ENCODE data around the gene KLHL1. TPM values are rescaled to one million over a fixed set of nuclear protein-coding genes. Genes with fewer than 3 reads are reported as not detected.

Gene KLHL1
- total RNA-seq, 1 experiment from 2014 or later = not detected

DNA sequence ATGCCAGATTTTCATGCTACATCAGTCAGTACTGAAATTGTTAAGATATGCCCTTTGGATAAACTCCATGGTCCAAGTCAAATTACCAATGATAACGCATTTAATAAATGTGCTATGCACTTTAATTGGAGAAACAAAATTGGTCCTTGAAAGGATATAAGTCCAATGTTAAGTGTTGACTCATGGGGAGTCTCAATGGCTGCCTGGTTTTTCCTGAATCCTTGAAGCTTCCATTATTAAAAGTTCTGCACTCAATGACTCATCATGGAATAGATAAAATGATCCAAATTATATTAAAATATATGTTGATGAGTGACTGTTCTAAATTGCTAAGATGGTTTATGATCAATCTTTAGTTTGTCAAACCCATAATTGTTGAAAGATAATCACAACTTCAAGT, 346.7 kb downstream of the KLHL1 start:
- no peak for DNase-seq
- H3K36me3 ChIP-seq (ENCODE audit: insufficient read depth, low read length) = no peaks in the 10 kb centered on the region
- no peaks in the 10 kb centered on the region for H4K20me1 ChIP-seq (ENCODE audit: insufficient read depth, low read depth, low read length)
- H3K9me2 ChIP-seq (replicated peaks; ENCODE audit: insufficient read depth, low read length) = no peaks in the 10 kb centered on the region
- no peaks in the 10 kb centered on the region for H3K79me2 ChIP-seq (ENCODE audit: low read length)
- H3K9ac ChIP-seq (ENCODE audit: low read length) = no peak overlapping the region
- H3K4me1 ChIP-seq (ENCODE audit: low read length) = no peaks in the 10 kb centered on the region
- 0 out of 2 replicates have a peak, but pooled peaks cover 2% of the 10 kb centered on the region for H3K9me3 ChIP-seq (ENCODE audit: low read length)
- H3K4me3 ChIP-seq (ENCODE audit: low read length) = no peak overlapping the region
- H3K27ac ChIP-seq (ENCODE audit: low read length) = no peak overlapping the region
- no peaks in the 10 kb centered on the region for H3K27me3 ChIP-seq (ENCODE audit: low read length)
- no peak overlapping the region for H3K4me2 ChIP-seq (ENCODE audit: low read depth, low read length, poor library complexity, severe bottlenecking)
- no peak overlapping the region for H2AFZ ChIP-seq (ENCODE audit: low read length)

- H3K9me3 ChIP-seq (ENCODE audit: low read length) = 0 out of 2 replicates have a peak, but pooled peaks cover 3% of the 10 kb centered on the region
- H3K4me2 ChIP-seq (ENCODE audit: low read depth, low read length, poor library complexity, severe bottlenecking) = no peak overlapping the region
- H3K79me2 ChIP-seq (ENCODE audit: low read length) = no peaks in the 10 kb centered on the region
- no peak for DNase-seq
- no peak overlapping the region for H3K4me3 ChIP-seq (ENCODE audit: low read length)
- no peaks in the 10 kb centered on the region for H3K36me3 ChIP-seq (ENCODE audit: insufficient read depth, low read length)
- H3K9ac ChIP-seq (ENCODE audit: low read length) = no peak overlapping the region
- H3K27ac ChIP-seq (ENCODE audit: low read length) = no peak overlapping the region
- no peaks in the 10 kb centered on the region for H3K4me1 ChIP-seq (ENCODE audit: low read length)
- H2AFZ ChIP-seq (ENCODE audit: low read length) = peak overlapping the region; percentile 3; the same call in 1 of the 2 replicates
- H4K20me1 ChIP-seq (ENCODE audit: insufficient read depth, low read depth, low read length) = no peaks in the 10 kb centered on the region
- no peaks in the 10 kb centered on the region for H3K27me3 ChIP-seq (ENCODE audit: low read length)
- H3K9me2 ChIP-seq (replicated peaks; ENCODE audit: insufficient read depth, low read length) = no peaks in the 10 kb centered on the region
Measured at GRCh38 chr13:69755101-69755500, 353.2 kb downstream of the KLHL1 start.

DNA sequence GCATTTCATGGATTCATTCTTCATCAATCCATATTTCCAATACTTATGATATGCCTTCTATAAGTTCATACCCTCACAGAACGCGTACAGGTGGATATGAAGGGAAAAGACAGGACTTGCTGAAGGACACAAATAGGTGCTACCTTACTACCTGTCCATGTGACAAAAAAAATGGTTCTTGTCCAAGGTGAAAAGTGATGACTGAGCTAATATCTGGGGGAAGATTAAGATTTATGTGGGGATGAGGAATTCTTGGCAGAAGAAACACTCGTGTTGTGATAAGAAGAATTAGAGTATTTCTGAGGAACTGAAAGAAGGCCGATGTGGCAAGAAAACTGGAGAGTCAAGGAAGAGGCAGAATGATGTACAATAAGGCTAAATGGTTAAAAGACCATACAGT, 357.0 kb downstream of the KLHL1 start:
- H3K27me3 ChIP-seq (ENCODE audit: low read length) = no peaks in the 10 kb centered on the region
- no peak overlapping the region for H3K9ac ChIP-seq (ENCODE audit: low read length)
- no peaks in the 10 kb centered on the region for H4K20me1 ChIP-seq (ENCODE audit: insufficient read depth, low read depth, low read length)
- H3K4me2 ChIP-seq (ENCODE audit: low read depth, low read length, poor library complexity, severe bottlenecking) = no peak overlapping the region
- no peaks in the 10 kb centered on the region for H3K79me2 ChIP-seq (ENCODE audit: low read length)
- H3K27ac ChIP-seq (ENCODE audit: low read length) = no peak overlapping the region
- H3K36me3 ChIP-seq (ENCODE audit: insufficient read depth, low read length) = no peaks in the 10 kb centered on the region
- no peaks in the 10 kb centered on the region for H3K9me2 ChIP-seq (replicated peaks; ENCODE audit: insufficient read depth, low read length)
- no peaks in the 10 kb centered on the region for H3K4me1 ChIP-seq (ENCODE audit: low read length)
- no peaks in the 10 kb centered on the region; the same call in 1 of the 2 replicates for H3K9me3 ChIP-seq (ENCODE audit: low read length)
- no peak for DNase-seq
- no peak overlapping the region for H3K4me3 ChIP-seq (ENCODE audit: low read length)
- H2AFZ ChIP-seq (ENCODE audit: low read length) = peak overlapping the region; percentile 67; the same call in 1 of the 2 replicates

DNA sequence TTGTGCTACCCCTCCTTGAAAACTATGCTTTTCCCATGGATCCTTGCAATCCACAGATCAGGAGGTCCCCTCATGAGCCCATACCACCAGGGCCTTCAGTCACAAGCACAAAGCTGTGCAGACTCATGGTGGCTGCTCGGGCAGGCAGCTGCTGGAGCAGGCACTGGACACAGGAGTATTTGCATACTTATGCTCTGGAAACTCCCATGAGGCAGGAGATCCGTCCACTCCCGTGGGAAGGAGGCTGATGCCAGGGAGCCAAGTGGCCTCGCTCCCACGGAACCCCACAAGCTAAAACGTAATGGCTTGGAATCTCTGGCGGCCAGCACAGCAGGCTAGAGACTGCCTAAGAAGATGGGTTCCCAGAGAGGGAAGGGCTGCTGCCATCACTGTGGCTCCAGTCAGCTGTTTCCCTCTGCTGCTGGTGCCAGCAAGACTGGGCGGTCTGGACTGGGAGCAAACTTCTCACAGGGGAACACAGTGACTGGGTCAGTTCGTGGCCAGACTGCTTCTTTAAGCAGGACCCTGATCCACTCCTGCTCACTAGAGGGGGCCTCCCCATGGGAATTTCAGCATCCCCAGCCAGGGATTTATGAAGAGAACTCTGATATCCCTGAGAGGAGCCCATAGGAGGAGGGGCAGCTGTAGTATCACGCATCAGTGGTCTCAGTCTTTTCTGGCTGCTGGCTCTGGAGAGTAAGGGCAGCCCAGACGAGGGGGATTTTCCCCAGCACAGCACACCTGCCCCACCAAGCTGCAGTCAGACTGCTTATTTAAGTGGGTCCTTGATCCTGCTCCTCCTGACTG, 370.9 kb downstream of the KLHL1 start:
- H3K9me2 ChIP-seq (replicated peaks; ENCODE audit: insufficient read depth, low read length) = no peaks in the 10 kb centered on the region
- H3K36me3 ChIP-seq (ENCODE audit: insufficient read depth, low read length) = no peaks in the 10 kb centered on the region
- no peak overlapping the region for H3K9ac ChIP-seq (ENCODE audit: low read length)
- no peaks in the 10 kb centered on the region for H3K79me2 ChIP-seq (ENCODE audit: low read length)
- no peaks in the 10 kb centered on the region for H3K4me1 ChIP-seq (ENCODE audit: low read length)
- no peak for DNase-seq
- H3K9me3 ChIP-seq (ENCODE audit: low read length) = no peaks in the 10 kb centered on the region; the same call in 1 of the 2 replicates
- H4K20me1 ChIP-seq (ENCODE audit: insufficient read depth, low read depth, low read length) = no peaks in the 10 kb centered on the region
- H3K4me3 ChIP-seq (ENCODE audit: low read length) = no peak overlapping the region
- H2AFZ ChIP-seq (ENCODE audit: low read length) = no peak overlapping the region
- H3K27me3 ChIP-seq (ENCODE audit: low read length) = no peaks in the 10 kb centered on the region
- no peak overlapping the region for H3K27ac ChIP-seq (ENCODE audit: low read length)
- no peak overlapping the region for H3K4me2 ChIP-seq (ENCODE audit: low read depth, low read length, poor library complexity, severe bottlenecking)

- H4K20me1 ChIP-seq (ENCODE audit: insufficient read depth, low read depth, low read length) = no peaks in the 10 kb centered on the region
- DNase-seq = no peak
- H3K27ac ChIP-seq (ENCODE audit: low read length) = no peak overlapping the region
- H3K4me3 ChIP-seq (ENCODE audit: low read length) = no peak overlapping the region
- no peaks in the 10 kb centered on the region for H3K79me2 ChIP-seq (ENCODE audit: low read length)
- H2AFZ ChIP-seq (ENCODE audit: low read length) = 0 out of 2 replicates have a peak overlapping the region, but pooled peaks have one; percentile 43
- no peaks in the 10 kb centered on the region for H3K9me3 ChIP-seq (ENCODE audit: low read length)
- H3K9me2 ChIP-seq (replicated peaks; ENCODE audit: insufficient read depth, low read length) = no peaks in the 10 kb centered on the region
- H3K27me3 ChIP-seq (ENCODE audit: low read length) = no peaks in the 10 kb centered on the region
- H3K36me3 ChIP-seq (ENCODE audit: insufficient read depth, low read length) = no peaks in the 10 kb centered on the region
- H3K9ac ChIP-seq (ENCODE audit: low read length) = no peak overlapping the region
- H3K4me2 ChIP-seq (ENCODE audit: low read depth, low read length, poor library complexity, severe bottlenecking) = no peak overlapping the region
- no peaks in the 10 kb centered on the region for H3K4me1 ChIP-seq (ENCODE audit: low read length)
Measured at GRCh38 chr13:69721631-69722030, 386.6 kb downstream of the KLHL1 start.

- no peaks in the 10 kb centered on the region for H4K20me1 ChIP-seq (ENCODE audit: insufficient read depth, low read depth, low read length)
- no peak overlapping the region for H2AFZ ChIP-seq (ENCODE audit: low read length)
- no peaks in the 10 kb centered on the region for H3K4me1 ChIP-seq (ENCODE audit: low read length)
- no peaks in the 10 kb centered on the region for H3K79me2 ChIP-seq (ENCODE audit: low read length)
- no peak overlapping the region for H3K27ac ChIP-seq (ENCODE audit: low read length)
- H3K9me2 ChIP-seq (replicated peaks; ENCODE audit: insufficient read depth, low read length) = no peaks in the 10 kb centered on the region
- DNase-seq = no peak
- H3K27me3 ChIP-seq (ENCODE audit: low read length) = no peaks in the 10 kb centered on the region
- no peak overlapping the region for H3K4me2 ChIP-seq (ENCODE audit: low read depth, low read length, poor library complexity, severe bottlenecking)
- H3K9me3 ChIP-seq (ENCODE audit: low read length) = no peaks in the 10 kb centered on the region
- H3K36me3 ChIP-seq (ENCODE audit: insufficient read depth, low read length) = no peaks in the 10 kb centered on the region
- no peak overlapping the region for H3K4me3 ChIP-seq (ENCODE audit: low read length)
- H3K9ac ChIP-seq (ENCODE audit: low read length) = no peak overlapping the region
Measured at GRCh38 chr13:69720278-69720983, 387.8 kb downstream of the KLHL1 start.

GRCh38 chr13:69706807-69707206, 401.4 kb downstream of the KLHL1 start:
- Histone ChIP-seq H3K4me3 (ENCODE audit: low read length) (no peak overlapping the region), H3K9me2 (replicated peaks; ENCODE audit: insufficient read depth, low read length) (no peaks in the 10 kb centered on the region), H3K4me2 (ENCODE audit: low read depth, low read length, poor library complexity, severe bottlenecking) (no peak overlapping the region), H2AFZ (ENCODE audit: low read length) (0 out of 2 replicates have a peak overlapping the region, but pooled peaks have one; percentile 30), H4K20me1 (ENCODE audit: insufficient read depth, low read depth, low read length) (no peaks in the 10 kb centered on the region), H3K79me2 (ENCODE audit: low read length) (no peaks in the 10 kb centered on the region), H3K9me3 (ENCODE audit: low read length) (no peaks in the 10 kb centered on the region), H3K27ac (ENCODE audit: low read length) (no peak overlapping the region), H3K9ac (ENCODE audit: low read length) (no peak overlapping the region), H3K36me3 (ENCODE audit: insufficient read depth, low read length) (no peaks in the 10 kb centered on the region), H3K4me1 (ENCODE audit: low read length) (no peaks in the 10 kb centered on the region), H3K27me3 (ENCODE audit: low read length) (no peaks in the 10 kb centered on the region)
- DNase-seq = peak; percentile 29

GRCh38 chr13:69704311-69704710, 403.9 kb downstream of the KLHL1 start:
- Histone ChIP-seq H3K79me2 (ENCODE audit: low read length) (no peaks in the 10 kb centered on the region), H3K27ac (ENCODE audit: low read length) (no peak overlapping the region), H3K9me3 (ENCODE audit: low read length) (no peaks in the 10 kb centered on the region), H3K9me2 (replicated peaks; ENCODE audit: insufficient read depth, low read length) (no peaks in the 10 kb centered on the region), H3K4me3 (ENCODE audit: low read length) (no peak overlapping the region), H4K20me1 (ENCODE audit: insufficient read depth, low read depth, low read length) (no peaks in the 10 kb centered on the region), H3K4me1 (ENCODE audit: low read length) (no peaks in the 10 kb centered on the region), H3K36me3 (ENCODE audit: insufficient read depth, low read length) (no peaks in the 10 kb centered on the region), H3K4me2 (ENCODE audit: low read depth, low read length, poor library complexity, severe bottlenecking) (no peak overlapping the region), H3K9ac (ENCODE audit: low read length) (no peak overlapping the region), H2AFZ (ENCODE audit: low read length) (peak overlapping the region; percentile 7; the same call in 1 of the 2 replicates), H3K27me3 (ENCODE audit: low read length) (no peaks in the 10 kb centered on the region)
- peak; percentile 5 for DNase-seq

Data from Karpas-422 (cell line).